ENCODE data around the gene SYT5.

Gene SYT5

GRCh38 chr19:55134736-55135135, 45.4 kb downstream of the SYT5 start:
- H3K27ac ChIP-seq, result peak overlapping the region in 2 of 11 experiments; percentile 25 to 48; a peak in 2 of 22 replicates
- H3K4me1 ChIP-seq, result peaks cover 36 to 48% (median 40%) of the 10 kb centered on the region in 10 experiments
- H4K20me1 ChIP-seq, result peaks cover 0 to 31% (median 0%) of the 10 kb centered on the region in 11 experiments; a peak in 2 of 22 replicates
- no peak overlapping the region for H3K9ac ChIP-seq
- no peak overlapping the region for H3K4me3 ChIP-seq
- no peaks in the 10 kb centered on the region for H3K27me3 ChIP-seq
- H3K4me2 ChIP-seq, result peak overlapping the region; percentile 44 to 68 (median 58); a peak in 21 of 22 replicates
- no peak for TF ChIP-seq Cebpa-rat (IDR thresholded peaks at IDR 0.05)
- peaks cover 0 to 53% (median 12%) of the 10 kb centered on the region in 11 experiments; a peak in 9 of 22 replicates for H3K36me3 ChIP-seq
- H3K9me3 ChIP-seq (replicated peaks in 1 of 11), result no peaks in the 10 kb centered on the region

- peak overlapping the region; percentile 30 to 84 (median 71) for H3K4me2 ChIP-seq
- peaks cover 0 to 44% (median 11%) of the 10 kb centered on the region in 11 experiments; a peak in 8 of 22 replicates for H3K36me3 ChIP-seq
- peaks cover 0 to 24% (median 0%) of the 10 kb centered on the region in 11 experiments; a peak in 2 of 22 replicates for H4K20me1 ChIP-seq
- TF ChIP-seq Cebpa-rat (IDR thresholded peaks at IDR 0.05), result no peak
- peak overlapping the region in 10 of 11 experiments; percentile 27 to 65 (median 40); a peak in 15 of 22 replicates for H3K9ac ChIP-seq
- H3K4me1 ChIP-seq, result peaks cover 36 to 48% (median 40%) of the 10 kb centered on the region in 10 experiments
- no peaks in the 10 kb centered on the region for H3K27me3 ChIP-seq
- H3K4me3 ChIP-seq, result 0 out of 20 replicates have a peak overlapping the region, but pooled peaks of 2 of the 10 experiments have one; percentile 2 to 27
- H3K27ac ChIP-seq, result peak overlapping the region in 10 of 11 experiments; percentile 38 to 76 (median 60); a peak in 17 of 22 replicates
- no peaks in the 10 kb centered on the region for H3K9me3 ChIP-seq (replicated peaks in 1 of 11)
Measured at GRCh38 chr19:55133639-55134444, 46.2 kb downstream of the SYT5 start.

- Histone ChIP-seq H3K4me3 (no peak overlapping the region), H3K9me3 (replicated peaks in 1 of 11) (no peaks in the 10 kb centered on the region), H3K4me1 (peaks cover 36 to 44% (median 40%) of the 10 kb centered on the region in 10 experiments), H3K27ac (peak overlapping the region in 6 of 11 experiments; percentile 60 to 76 (median 62); a peak in 5 of 22 replicates), H3K4me2 (peak overlapping the region; percentile 30 to 84 (median 71); a peak in 19 of 22 replicates), H4K20me1 (peaks cover 0 to 22% (median 0%) of the 10 kb centered on the region in 11 experiments; a peak in 2 of 22 replicates), H3K27me3 (no peaks in the 10 kb centered on the region), H3K36me3 (peaks cover 0 to 32% (median 10%) of the 10 kb centered on the region in 11 experiments; a peak in 8 of 22 replicates), H3K9ac (0 out of 22 replicates have a peak overlapping the region, but pooled peaks of 1 of the 11 experiments have one; percentile 65)
- TF ChIP-seq Cebpa-rat (IDR thresholded peaks at IDR 0.05), result no peak
Measured at GRCh38 chr19:55132453-55133129, 47.5 kb downstream of the SYT5 start.

- peaks cover 0 to 20% (median 5%) of the 10 kb centered on the region in 11 experiments; a peak in 8 of 22 replicates for H3K36me3 ChIP-seq
- no peak overlapping the region for H3K4me2 ChIP-seq
- peaks cover 0 to 18% (median 0%) of the 10 kb centered on the region in 11 experiments; a peak in 2 of 22 replicates for H4K20me1 ChIP-seq
- TF ChIP-seq Cebpa-rat (IDR thresholded peaks at IDR 0.05), result no peak
- H3K27me3 ChIP-seq, result no peaks in the 10 kb centered on the region
- no peaks in the 10 kb centered on the region for H3K9me3 ChIP-seq (replicated peaks in 1 of 11)
- H3K4me1 ChIP-seq, result peaks cover 36 to 39% (median 37%) of the 10 kb centered on the region in 10 experiments
- no peak overlapping the region for H3K9ac ChIP-seq
- no peak overlapping the region for H3K27ac ChIP-seq
- no peak overlapping the region for H3K4me3 ChIP-seq
Measured at GRCh38 chr19:55131421-55131820, 48.7 kb downstream of the SYT5 start.
